Osteoblast (primary cell): ENCODE results near the gene COL19A1. TPM values are rescaled to one million over a fixed set of nuclear protein-coding genes. Genes with fewer than 3 reads are reported as not detected.

ENCODE experiments used
- DNase-seq: peaks from one replicate; pipeline ENCODE4 v3.0.0; 2011; ENCODE audit warnings: low spot score, mixed read lengths; ENCODE audit not compliant: insufficient read length; ENCODE audit errors: missing footprints
- H2AFZ ChIP-seq: 2 replicates; pipeline ENCODE4 v1.6.0; 2011; ENCODE audit warnings: mild to moderate bottlenecking, low read length
- H3K27ac ChIP-seq: 2 replicates; pipeline ENCODE4 v1.5.1; 2011; ENCODE audit warnings: mild to moderate bottlenecking, low read depth, low read length, moderate library complexity
- H3K27me3 ChIP-seq: 2 replicates; pipeline ENCODE4 v1.6.0; 2012; ENCODE audit warnings: mild to moderate bottlenecking, control low read depth, inconsistent platforms, low read length, moderate library complexity; ENCODE audit not compliant: insufficient read depth
- H3K36me3 ChIP-seq: 2 replicates; pipeline ENCODE4 v1.5.1; 2011; ENCODE audit warnings: mild to moderate bottlenecking, low read length, control low read depth, moderate library complexity; ENCODE audit not compliant: insufficient read depth
- H3K4me1 ChIP-seq: 2 replicates; pipeline ENCODE4 v1.5.1; 2011; ENCODE audit warnings: mild to moderate bottlenecking, low read length, control low read depth, moderate library complexity; ENCODE audit not compliant: insufficient read depth
- H3K4me2 ChIP-seq: 2 replicates; pipeline ENCODE4 v1.6.0; 2011; ENCODE audit warnings: mild to moderate bottlenecking, low read length; ENCODE audit not compliant: insufficient read depth
- H3K4me3 ChIP-seq: fragments of 200-600 bp; sonication (generic); 3 replicates; pipeline ENCODE4 v1.5.1; 2012; ENCODE audit warnings: mild to moderate bottlenecking, low read length, inconsistent platforms; ENCODE audit not compliant: insufficient read depth
- H3K79me2 ChIP-seq: 2 replicates; pipeline ENCODE4 v1.6.0; 2012; ENCODE audit warnings: mild to moderate bottlenecking, low read length, control low read depth, inconsistent platforms; ENCODE audit not compliant: insufficient read depth
- H3K9me3 ChIP-seq: 2 replicates; pipeline ENCODE4 v1.5.1; 2011; ENCODE audit warnings: low read depth, low read length, control low read depth
- H4K20me1 ChIP-seq: 2 replicates; pipeline ENCODE4 v1.6.0; 2012; ENCODE audit warnings: mild to moderate bottlenecking, low read length, control low read depth; ENCODE audit not compliant: insufficient read depth
- total RNA-seq: library from RNA; depleted of rRNA; stranded (reverse); fragments of >200 nt; gene quantifications from 2 replicates; pipeline ENCODE4 v1.2.3, GENCODE V29; 2012
- TF ChIP-seq, protein P1 (sequence below): IDR thresholded peaks from 2 replicates; pipeline ENCODE4 v1.5.1; 2011; ENCODE audit warnings: mild to moderate bottlenecking, low read depth, low read length, moderate library complexity; ENCODE audit errors: extremely low read depth

COL19A1 gene
- total RNA-seq, 1 donor: under 0.01 TPM

DNA sequence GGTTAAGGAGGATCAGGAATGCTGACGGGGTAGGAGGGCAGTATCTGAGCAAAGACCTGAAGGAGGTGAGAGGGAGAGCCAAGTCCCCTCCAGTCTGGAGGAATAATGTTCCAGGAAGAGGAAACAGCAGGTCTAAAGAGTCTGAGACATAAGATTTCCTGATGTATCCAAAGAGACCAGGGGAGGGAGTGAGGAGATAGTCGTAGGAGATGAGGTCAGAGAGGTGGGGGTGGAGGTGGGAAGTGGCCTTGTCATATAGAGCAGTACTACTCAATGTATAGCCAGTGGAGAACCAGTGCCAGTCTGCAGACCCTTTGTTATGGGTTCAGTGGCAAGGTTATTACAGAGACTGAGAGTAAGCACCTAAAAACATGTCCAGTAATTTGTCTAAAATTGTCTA is 305.9 kb downstream of the COL19A1 start:
- Histone ChIP-seq H3K27ac (no peak overlapping the region), H3K4me3 (no peak overlapping the region), H3K4me2 (no peak overlapping the region), H4K20me1 (no peaks in the 10 kb centered on the region), H3K9me3 (no peaks in the 10 kb centered on the region), H3K27me3 (no peaks in the 10 kb centered on the region), H3K36me3 (no peaks in the 10 kb centered on the region), H3K79me2 (no peaks in the 10 kb centered on the region), H2AFZ (no peak overlapping the region), H3K4me1 (no peaks in the 10 kb centered on the region)
- TF ChIP-seq, protein P1, sequence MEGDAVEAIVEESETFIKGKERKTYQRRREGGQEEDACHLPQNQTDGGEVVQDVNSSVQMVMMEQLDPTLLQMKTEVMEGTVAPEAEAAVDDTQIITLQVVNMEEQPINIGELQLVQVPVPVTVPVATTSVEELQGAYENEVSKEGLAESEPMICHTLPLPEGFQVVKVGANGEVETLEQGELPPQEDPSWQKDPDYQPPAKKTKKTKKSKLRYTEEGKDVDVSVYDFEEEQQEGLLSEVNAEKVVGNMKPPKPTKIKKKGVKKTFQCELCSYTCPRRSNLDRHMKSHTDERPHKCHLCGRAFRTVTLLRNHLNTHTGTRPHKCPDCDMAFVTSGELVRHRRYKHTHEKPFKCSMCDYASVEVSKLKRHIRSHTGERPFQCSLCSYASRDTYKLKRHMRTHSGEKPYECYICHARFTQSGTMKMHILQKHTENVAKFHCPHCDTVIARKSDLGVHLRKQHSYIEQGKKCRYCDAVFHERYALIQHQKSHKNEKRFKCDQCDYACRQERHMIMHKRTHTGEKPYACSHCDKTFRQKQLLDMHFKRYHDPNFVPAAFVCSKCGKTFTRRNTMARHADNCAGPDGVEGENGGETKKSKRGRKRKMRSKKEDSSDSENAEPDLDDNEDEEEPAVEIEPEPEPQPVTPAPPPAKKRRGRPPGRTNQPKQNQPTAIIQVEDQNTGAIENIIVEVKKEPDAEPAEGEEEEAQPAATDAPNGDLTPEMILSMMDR: no peak
- DNase-seq: peak; percentile 23

DNA sequence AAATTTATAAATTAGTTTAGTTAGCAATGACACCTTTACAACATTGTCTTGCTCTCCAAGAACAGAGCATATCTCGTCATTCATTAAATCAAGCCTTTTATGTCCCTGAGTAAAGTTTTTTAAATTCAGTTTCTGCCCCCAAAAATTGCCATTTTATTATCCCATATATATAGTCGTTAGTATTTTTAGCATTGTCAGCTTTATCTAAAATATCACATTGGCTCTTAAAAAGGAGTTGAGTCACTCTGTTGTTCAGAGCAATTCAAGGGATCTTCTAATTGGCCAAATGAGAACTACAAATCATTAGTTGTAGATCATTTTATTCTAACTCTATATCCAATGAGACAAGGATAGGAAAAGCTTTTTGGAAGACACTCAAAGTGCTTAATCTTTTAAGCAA is 309.4 kb downstream of the COL19A1 start:
- Histone ChIP-seq H3K4me3 (no peak overlapping the region), H3K36me3 (no peaks in the 10 kb centered on the region), H3K4me2 (no peak overlapping the region), H3K27me3 (no peaks in the 10 kb centered on the region), H3K79me2 (no peaks in the 10 kb centered on the region), H3K4me1 (no peaks in the 10 kb centered on the region), H3K27ac (no peak overlapping the region), H2AFZ (no peak overlapping the region), H4K20me1 (no peaks in the 10 kb centered on the region), H3K9me3 (no peaks in the 10 kb centered on the region)
- TF ChIP-seq, protein P1: no peak
- DNase-seq: no peak

DNA sequence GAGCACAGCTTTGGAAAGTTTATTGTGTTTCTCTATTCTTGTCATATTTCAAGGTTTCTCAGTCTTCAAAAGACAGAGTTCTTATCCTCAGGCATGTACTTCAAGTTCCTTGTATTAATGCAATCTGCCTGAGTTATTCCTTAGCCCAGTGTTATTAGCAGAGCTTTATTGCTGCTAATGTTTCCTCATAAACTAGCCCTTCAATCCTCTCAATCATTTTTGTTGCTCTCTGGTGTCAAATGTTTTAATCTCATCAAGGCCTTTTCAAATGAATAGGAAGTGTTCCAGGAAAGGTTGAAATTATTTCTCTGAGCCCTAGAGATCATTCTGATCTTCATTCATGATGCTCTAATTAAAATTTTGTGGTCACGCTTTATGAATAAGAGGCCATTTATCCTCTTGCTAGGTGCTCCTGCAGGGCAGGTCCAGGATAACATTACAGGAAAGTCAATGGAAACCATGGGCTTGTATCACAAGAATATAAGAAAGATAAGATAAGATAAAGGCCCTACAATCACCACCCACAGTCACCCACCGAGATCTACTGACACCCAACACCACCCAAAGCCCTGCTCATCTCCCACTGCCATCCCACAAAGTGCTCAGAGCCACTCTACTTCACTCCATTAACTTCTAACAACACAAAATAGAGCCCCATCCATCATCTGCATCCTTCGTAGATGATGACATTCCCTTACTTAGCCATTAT is 310.6 kb downstream of the COL19A1 start:
- Histone ChIP-seq H4K20me1 (no peaks in the 10 kb centered on the region), H3K9me3 (no peaks in the 10 kb centered on the region), H3K4me1 (no peaks in the 10 kb centered on the region), H2AFZ (no peak overlapping the region), H3K4me3 (no peak overlapping the region), H3K27me3 (no peaks in the 10 kb centered on the region), H3K36me3 (no peaks in the 10 kb centered on the region), H3K4me2 (no peak overlapping the region), H3K27ac (no peak overlapping the region), H3K79me2 (no peaks in the 10 kb centered on the region)
- TF ChIP-seq, protein P1: no peak
- DNase-seq: no peak

DNA sequence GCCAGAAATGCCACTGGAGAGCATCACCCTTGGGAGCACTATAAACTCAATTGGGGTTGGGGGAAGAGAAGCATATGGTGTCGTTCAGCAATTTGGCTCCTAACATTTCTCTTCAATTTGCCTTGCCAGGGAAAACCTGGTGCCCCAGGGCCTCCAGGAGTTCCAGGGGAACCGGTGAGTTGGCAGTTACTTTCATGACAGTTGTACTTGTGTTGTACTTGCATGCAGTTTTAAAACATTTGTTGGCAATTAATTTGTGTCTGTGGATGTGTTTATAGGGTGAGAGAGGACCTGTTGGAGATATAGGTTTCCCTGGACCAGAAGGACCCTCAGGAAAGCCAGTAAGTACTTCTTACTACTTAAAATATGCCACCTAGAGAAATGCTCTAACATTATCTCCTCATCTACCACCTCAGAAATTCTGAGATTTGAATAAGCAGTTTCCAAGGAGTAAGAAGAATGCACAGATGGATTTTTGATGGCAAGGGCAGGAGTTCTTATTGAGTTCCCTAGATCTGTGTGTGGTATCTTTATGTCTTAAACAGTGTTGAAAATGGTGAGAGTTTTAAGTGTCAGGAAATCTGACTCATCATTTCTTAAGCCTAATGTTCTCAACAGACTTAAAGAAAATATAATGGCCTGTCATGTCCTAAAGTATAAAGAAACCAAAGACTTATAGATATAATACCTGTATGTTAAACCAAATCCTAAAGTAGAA is 314.0 kb downstream of the COL19A1 start:
- Histone ChIP-seq H3K4me1 (no peaks in the 10 kb centered on the region), H3K4me3 (no peak overlapping the region), H3K27me3 (no peaks in the 10 kb centered on the region), H4K20me1 (no peaks in the 10 kb centered on the region), H3K27ac (no peak overlapping the region), H3K36me3 (no peaks in the 10 kb centered on the region), H3K4me2 (no peak overlapping the region), H3K79me2 (no peaks in the 10 kb centered on the region), H2AFZ (no peak overlapping the region), H3K9me3 (no peaks in the 10 kb centered on the region)
- TF ChIP-seq, protein P1: no peak
- DNase-seq: no peak
